Measurements from ENCODE around the gene AADAC.
"Not testable (repeated sequence)": the region's sequence is repeated elsewhere in the genome, so short reads cannot be mapped to it uniquely, and the experiment has no call there.

The AADAC gene

GRCh38 chr3:151856641-151857040 is 42.7 kb downstream of the AADAC start:
- no peak for DNase-seq (ENCODE audit: low read depth)

DNA sequence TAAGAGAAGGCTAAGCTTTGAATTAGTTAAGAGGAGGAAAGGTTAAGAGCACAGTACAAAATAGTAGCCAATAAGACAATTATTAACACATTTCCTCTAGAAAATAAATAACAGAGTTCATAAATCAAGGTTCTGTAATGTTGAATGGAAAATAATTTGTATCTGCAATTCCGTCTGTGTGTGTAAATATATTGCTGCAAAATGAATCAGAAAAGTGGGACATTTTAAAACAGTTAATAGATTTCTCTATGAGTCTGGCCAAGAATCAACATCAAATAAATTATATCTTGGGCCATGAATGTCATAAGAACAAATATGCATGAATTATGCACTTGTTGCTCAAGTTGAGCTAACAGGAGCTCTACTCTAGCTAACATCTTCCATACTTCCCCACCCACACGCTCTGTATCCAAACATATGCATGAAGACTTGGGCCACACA is 45.3 kb downstream of the AADAC start:
- no peak for DNase-seq (ENCODE audit: low read depth)

DNA sequence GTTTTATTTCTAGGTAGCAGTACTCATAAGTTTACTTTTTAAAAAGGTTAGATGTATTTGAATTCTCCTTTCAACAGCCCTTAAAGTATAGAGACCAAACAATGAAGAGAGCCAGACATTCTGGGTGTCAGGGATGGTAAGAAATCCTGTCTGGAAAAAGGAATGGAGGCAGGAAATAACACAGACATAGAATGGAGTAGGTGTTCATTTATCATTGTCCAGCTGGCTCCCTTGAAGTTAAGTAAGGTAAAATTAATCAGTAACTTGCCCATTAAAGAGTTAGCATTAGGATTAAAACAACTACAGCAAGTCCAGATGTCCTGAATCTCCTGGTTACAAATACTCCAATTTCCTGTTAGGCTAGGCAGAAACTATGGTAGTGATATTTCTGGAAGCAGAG is 46.0 kb downstream of the AADAC start:
- DNase-seq (ENCODE audit: low read depth), result no peak

- DNase-seq (ENCODE audit: low read depth), result no peak
Observed at GRCh38 chr3:151863611-151864010, 49.7 kb downstream of the AADAC start.

DNA sequence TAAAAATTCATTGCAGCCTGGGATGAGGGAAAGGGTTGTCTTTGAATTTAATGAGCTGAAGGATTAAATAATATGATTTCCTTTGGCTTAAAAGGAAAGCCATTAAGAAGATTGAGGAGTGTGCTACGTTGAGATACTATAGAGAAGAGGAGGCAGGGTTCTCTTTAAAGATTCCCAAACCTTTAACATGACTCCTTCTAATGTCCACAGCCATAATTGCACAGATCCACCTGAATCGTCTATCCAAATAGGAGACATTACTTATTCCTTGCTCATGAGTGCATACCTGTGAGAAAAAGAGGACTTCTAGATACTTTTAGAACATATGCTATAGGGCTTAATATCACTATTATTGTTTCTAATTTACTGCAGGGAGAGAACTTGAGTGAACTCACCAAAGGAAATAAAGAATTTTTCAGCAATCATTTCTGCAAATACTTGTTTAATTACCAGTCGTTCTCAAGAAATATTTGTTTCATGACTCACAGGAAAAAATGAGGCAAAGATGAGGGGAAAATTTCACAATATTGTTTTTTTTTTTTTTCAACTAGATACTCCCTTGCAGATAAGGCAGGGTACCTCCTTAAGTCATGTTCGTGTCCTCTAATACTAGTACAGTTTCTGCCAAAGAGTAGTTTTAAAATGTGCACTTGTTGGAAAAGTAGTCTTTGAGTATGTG is 50.6 kb downstream of the AADAC start:
- no peak for DNase-seq (ENCODE audit: low read depth)

- DNase-seq (ENCODE audit: low read depth), result no peak
Observed at GRCh38 chr3:151866711-151867410, 52.9 kb downstream of the AADAC start.

- no peak for DNase-seq (ENCODE audit: low read depth)
Observed at GRCh38 chr3:151867666-151868065, 53.8 kb downstream of the AADAC start.

- DNase-seq (ENCODE audit: low read depth), result no peak
Observed at GRCh38 chr3:151869181-151869580, 55.3 kb downstream of the AADAC start.

GRCh38 chr3:151871639-151872468 is 57.9 kb downstream of the AADAC start:
- no peak for DNase-seq (ENCODE audit: low read depth)

DNA sequence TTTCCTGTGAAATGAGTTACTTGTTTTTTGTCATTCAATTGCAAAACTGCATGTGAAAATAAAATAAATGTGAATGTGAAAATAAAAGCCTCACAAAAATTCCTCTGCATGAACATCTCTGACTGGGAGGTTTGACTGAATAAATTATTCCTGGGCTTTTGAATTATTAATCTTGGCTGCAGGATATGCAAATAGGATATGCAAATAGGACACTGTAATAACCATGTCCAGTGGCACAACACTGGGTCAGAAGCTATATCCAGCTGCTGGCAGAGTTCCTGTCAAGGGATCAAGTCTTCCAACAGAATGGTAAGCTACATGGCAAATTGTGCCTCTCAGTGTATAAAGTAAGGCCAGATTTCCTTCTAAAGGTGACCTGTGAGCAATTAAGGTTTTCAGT is 59.5 kb downstream of the AADAC start, which contains the start of gene SUCNR1:
Gene SUCNR1 (plus strand): TSS at position 246 of the 400 bp plus-strand sequence. CDS start 6,250 bp downstream, outside the sequence.
- DNase-seq (ENCODE audit: low read depth), result no peak

DNA sequence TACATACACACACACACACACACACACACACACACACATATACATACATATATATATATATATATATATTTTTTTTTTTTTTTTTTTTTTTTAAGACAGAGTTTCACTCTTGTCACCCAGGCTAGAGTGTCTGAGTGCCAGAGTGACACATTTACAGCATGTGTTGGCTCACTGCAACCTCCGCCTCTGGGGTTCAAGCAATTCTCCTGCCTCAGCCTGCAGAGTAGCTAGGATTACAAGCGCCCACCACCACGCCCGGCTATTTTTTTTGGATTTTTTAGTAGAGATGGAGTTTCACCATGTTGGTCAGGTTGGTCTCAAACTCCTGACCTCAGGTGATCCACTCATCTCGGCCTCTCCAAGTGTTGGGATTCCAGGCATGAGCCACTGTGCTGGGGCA is 60.2 kb downstream of the AADAC start:
- DNase-seq (ENCODE audit: low read depth), result not testable (repeated sequence)

DNA sequence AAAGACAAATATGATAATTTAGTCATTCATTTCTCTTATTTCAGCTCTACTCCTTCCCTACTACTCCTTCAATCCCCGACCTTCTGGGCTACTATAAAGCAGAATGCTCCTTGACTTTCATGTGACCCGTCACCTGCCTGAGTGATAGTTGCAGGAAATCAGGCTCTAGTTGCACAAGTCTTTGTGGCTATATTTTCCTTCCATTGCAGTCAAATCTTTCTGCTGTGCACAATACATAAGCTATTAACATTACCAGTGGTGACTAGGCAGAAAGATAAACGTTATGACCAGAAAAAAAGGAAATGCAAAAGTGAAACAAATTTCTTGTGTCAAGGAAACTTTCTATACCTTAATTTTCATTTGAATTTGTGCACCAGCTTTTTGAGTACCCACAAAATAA is 61.8 kb downstream of the AADAC start:
- no peak for DNase-seq (ENCODE audit: low read depth)

DNA sequence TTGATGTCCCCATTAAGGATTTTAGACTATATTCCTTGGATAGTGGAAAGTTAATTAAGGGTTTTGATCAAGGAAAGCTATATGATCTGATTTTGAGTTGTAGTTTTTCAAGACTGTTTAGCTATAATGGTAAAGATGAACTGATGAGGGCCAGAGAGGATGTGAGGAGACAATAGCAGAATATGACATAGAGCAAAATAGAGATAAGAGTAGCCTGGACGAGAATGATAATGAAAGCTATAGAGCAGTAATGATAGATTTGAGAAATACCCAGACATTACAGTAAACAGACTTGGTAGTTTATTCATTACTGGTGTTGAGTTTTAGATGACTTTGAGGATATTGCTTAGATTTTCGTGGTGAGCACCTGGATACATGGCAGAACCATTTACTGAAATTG is 63.4 kb downstream of the AADAC start:
- DNase-seq (ENCODE audit: low read depth), result no peak
